RWPE1 (cell line): ENCODE measurements around the gene TRAFD1.

Source experiments
- CTCF ChIA-PET: fragments of 350-600 bp; sonication (Branson Sonifier 250); formaldehyde crosslinking; extraction: SDS; loops from one replicate; lab custom pipeline; 2021; lab: Yijun Ruan, JAX
- POLR2A ChIA-PET: fragments of 400-600 bp; formaldehyde crosslinking; extraction: SDS; loops from one replicate; lab custom pipeline; 2020; ENCODE audit warnings: antibody characterized with exemption; ENCODE audit not compliant: low non-redundant PET; lab: Yijun Ruan, JAX
- DNase-seq: peaks from one replicate; pipeline ENCODE4 v3.0.0; 2012; ENCODE audit warnings: low spot score
- H3K27ac ChIP-seq: fragments of 450-650 bp; 2 replicates; pipeline ENCODE4 v1.5.1; 2017
- CTCF ChIP-seq: fragments of 450-650 bp; conservative IDR thresholded peaks from 2 replicates; pipeline ENCODE4 v1.5.1; 2017; ENCODE audit warnings: low read depth, mild to moderate bottlenecking

Gene TRAFD1

GRCh38 chr12:112196196-112196875, 71.0 kb downstream of the TRAFD1 start:
- H3K27ac ChIP-seq = no peak overlapping the region
- ChIA-PET CTCF (interaction anchor here (0.6 kb wide), 1 partner anchor 140 kb away, joined by 4 read pairs; no protein-coding TSS in a partner anchor), POLR2A (no interaction called here)
- DNase-seq = no peak
- no peak for TF ChIP-seq CTCF

- ChIA-PET CTCF (interaction anchor here (0.6 to 3.4 kb wide), 4 partner anchors 57 to 1085 kb away, joined by 3 to 23 read pairs (median 4); no protein-coding TSS in a partner anchor), POLR2A (no interaction called here)
- peak; percentile 63 for DNase-seq
- peak; percentile 51 for TF ChIP-seq CTCF
- H3K27ac ChIP-seq = no peak overlapping the region
Measured at GRCh38 chr12:112198120-112198733, 72.9 kb downstream of the TRAFD1 start.

GRCh38 chr12:112199136-112199535, 73.8 kb downstream of the TRAFD1 start:
- ChIA-PET POLR2A (no interaction called here), CTCF (interaction anchor here (1.1 to 3.4 kb wide), 2 partner anchors 9 to 188 kb away, joined by 3 to 23 read pairs; no protein-coding TSS in a partner anchor)
- no peak for DNase-seq
- no peak for TF ChIP-seq CTCF
- no peak overlapping the region for H3K27ac ChIP-seq
